HEK293T (cell line): ENCODE measurements around the gene SDR42E1.

Experiments
- SP1 ChIP-seq: fragments of 450-650 bp; IDR thresholded peaks from 2 replicates; pipeline ENCODE4 v1.6.1; 2017
- ZNF384 ChIP-seq: fragments of 450-650 bp; IDR thresholded peaks from 2 replicates; pipeline ENCODE4 v1.6.1; 2016

DNA sequence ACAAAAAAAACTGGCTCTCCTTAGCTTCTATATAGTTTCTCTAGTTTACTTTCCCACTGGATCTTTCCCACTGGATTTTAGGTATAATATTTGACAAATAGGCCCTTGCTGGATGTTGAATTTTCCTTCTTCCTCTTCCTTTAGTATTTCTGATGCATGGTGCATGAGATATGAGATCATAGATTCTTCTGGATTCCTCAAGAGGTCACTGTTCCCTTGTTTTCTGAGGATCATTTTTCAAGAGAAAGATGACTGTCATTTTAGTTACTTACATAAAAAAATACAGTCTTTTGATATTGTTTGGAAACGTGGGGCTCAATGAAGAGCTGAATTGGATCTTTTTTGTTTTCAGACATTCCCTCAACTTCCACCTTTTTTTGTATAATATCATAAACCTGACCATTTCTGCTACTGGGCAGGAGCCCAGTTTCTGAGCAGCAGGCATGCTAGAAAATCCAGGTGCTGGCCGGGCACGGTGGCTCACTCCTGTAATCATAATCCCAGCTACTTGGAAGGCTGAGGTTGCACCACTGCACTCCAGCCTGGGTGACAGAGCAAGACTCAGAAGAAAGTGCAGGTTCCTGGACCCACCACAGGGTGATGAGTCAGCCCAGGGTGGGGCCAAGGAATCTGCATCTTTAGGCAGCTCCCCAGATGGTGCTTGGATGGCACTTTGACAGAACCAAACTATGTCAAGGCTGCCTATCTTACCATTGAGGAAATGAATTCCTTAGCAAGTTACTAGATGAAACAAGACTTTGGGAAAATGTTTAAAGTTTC is 70.3 kb downstream of the SDR42E1 start:
- TF ChIP-seq SP1 (no peak), ZNF384 (no peak)
